ENCODE data around the gene EPGN.

GRCh38 chr4:74307170-74307569, 1.1 kb upstream of the EPGN start:
- TF ChIP-seq POLR2AphosphoS5 (IDR thresholded peaks at IDR 0.05; ENCODE audit: low read depth, low read length) (no peak), TAF1 (IDR thresholded peaks at IDR 0.05; ENCODE audit: borderline replicate concordance, insufficient read depth, low read length) (no peak), REST (IDR thresholded peaks at IDR 0.05; ENCODE audit: insufficient read depth in 1 of 2, low read depth in 2 of 2, low read length in 2 of 2) (no peak), SIN3A (IDR thresholded peaks at IDR 0.05; ENCODE audit: borderline replicate concordance, insufficient read depth, low read length) (no peak), FOXP2 (optimal IDR thresholded peaks at IDR 0.05; ENCODE audit: borderline replicate concordance, extremely low read depth, extremely low read length, insufficient read depth) (no peak)
